Vagina (tissue), 2 donors: ENCODE measurements around the gene RNMT. TPM values are rescaled to one million over a fixed set of nuclear protein-coding genes. Genes with fewer than 3 reads are reported as not detected.

Experiments used
- DNase-seq, 2 donors: peaks; one replicate each; pipeline ENCODE4 v3.0.0-alpha.2; 2017; ENCODE audit errors: extremely low spot score in 2 of 2
- H3K27ac ChIP-seq: fragments of 200-600 bp; sonication (generic); one replicate; pipeline ENCODE4 v1.5.1; 2019
- H3K27me3 ChIP-seq: fragments of 200-600 bp; sonication (generic); one replicate; pipeline ENCODE4 v1.5.1; 2019
- H3K36me3 ChIP-seq, 2 donors: fragments of 200-600 bp; sonication (generic); one replicate each; pipeline ENCODE4 v1.5.1; 2017 to 2019
- H3K4me1 ChIP-seq: fragments of 200-600 bp; sonication (generic); one replicate; pipeline ENCODE4 v1.5.1; 2019
- H3K4me3 ChIP-seq, 2 donors: fragments of 200-600 bp; sonication (generic); 1 replicate in 1 of 2; 2 replicates in 1 of 2; pipeline ENCODE4 v1.5.1; 2016 to 2019
- H3K9me3 ChIP-seq: fragments of 200-600 bp; sonication (generic); one replicate; pipeline ENCODE4 v1.5.1; 2019
- POLR2A ChIP-seq, 2 donors: fragments of 450-650 bp; IDR thresholded peaks; one replicate each; pipeline ENCODE4 v1.6.1; 2017; ENCODE audit warnings: antibody characterized with exemption in 2 of 2, mild to moderate bottlenecking in 2 of 2, moderate library complexity in 2 of 2
- POLR2AphosphoS5 ChIP-seq, 2 donors: sonication (generic); formaldehyde crosslinking; IDR thresholded peaks; one replicate each; pipeline ENCODE4 v1.9.0; 2017; ENCODE audit warnings: antibody characterized with exemption in 2 of 2, mild to moderate bottlenecking in 2 of 2, low read depth in 1 of 2; ENCODE audit not compliant: insufficient read depth in 1 of 2
- intact Hi-C: fragments of 100-400 bp; cut with DNase I; formaldehyde crosslinking; loops from one replicate; pipeline ENCODE4 v1.15.1; 2023
- total RNA-seq: library from RNA; depleted of rRNA; stranded (reverse); fragments of >200 nt; gene quantifications from one replicate; pipeline ENCODE4 v1.2.3, GENCODE V29; 2016
- TF ChIP-seq, protein P1 (sequence below), 3 experiments: fragments of 450-650 bp in 2 of 3; fragments of 200-600 bp in 1 of 3; sonication (generic) in 1 of 3; IDR thresholded peaks; one replicate each; pipeline ENCODE4 v1.5.1; 2017 to 2019; ENCODE audit warnings: antibody characterized with exemption in 3 of 3, mild to moderate bottlenecking in 2 of 3, moderate library complexity in 2 of 3

The RNMT gene
- total RNA-seq, 1 donor from 2014 or later = 12.8 TPM

DNA sequence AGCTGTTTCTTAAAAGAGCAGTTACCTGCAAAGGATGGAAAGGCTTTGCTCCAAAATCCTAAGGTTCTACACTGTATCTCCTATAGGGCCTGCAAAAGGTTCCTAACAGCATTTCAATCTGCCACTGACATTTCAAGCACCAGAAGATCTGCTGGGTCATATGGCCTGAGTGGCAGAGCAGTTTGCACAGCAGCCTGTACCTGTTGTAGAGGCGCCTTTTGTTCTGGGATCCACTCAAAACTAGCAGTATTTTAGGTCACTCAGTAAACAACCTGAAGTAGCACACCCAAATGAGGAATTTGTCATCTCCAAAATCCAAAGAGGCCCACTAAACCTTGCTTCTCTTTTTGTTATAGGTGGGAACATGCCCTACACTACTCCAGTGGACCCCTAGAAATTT is 6.3 kb upstream of the RNMT start:
- Histone ChIP-seq H3K27ac (no peak overlapping the region), H3K9me3 (no peaks in the 10 kb centered on the region), H3K4me1 (peaks cover 13% of the 10 kb centered on the region), H3K4me3 (no peak overlapping the region), H3K27me3 (no peaks in the 10 kb centered on the region), H3K36me3 (no peaks in the 10 kb centered on the region)
- no peak for DNase-seq
- TF ChIP-seq, protein P1, sequence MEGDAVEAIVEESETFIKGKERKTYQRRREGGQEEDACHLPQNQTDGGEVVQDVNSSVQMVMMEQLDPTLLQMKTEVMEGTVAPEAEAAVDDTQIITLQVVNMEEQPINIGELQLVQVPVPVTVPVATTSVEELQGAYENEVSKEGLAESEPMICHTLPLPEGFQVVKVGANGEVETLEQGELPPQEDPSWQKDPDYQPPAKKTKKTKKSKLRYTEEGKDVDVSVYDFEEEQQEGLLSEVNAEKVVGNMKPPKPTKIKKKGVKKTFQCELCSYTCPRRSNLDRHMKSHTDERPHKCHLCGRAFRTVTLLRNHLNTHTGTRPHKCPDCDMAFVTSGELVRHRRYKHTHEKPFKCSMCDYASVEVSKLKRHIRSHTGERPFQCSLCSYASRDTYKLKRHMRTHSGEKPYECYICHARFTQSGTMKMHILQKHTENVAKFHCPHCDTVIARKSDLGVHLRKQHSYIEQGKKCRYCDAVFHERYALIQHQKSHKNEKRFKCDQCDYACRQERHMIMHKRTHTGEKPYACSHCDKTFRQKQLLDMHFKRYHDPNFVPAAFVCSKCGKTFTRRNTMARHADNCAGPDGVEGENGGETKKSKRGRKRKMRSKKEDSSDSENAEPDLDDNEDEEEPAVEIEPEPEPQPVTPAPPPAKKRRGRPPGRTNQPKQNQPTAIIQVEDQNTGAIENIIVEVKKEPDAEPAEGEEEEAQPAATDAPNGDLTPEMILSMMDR (IDR thresholded peaks at IDR 0.05) = no peak
- no peak for TF ChIP-seq POLR2A (IDR thresholded peaks at IDR 0.05)
- TF ChIP-seq POLR2AphosphoS5 (IDR thresholded peaks at IDR 0.05; ENCODE audit: insufficient read depth in 1 of 2, low read depth in 1 of 2) = no peak
- intact Hi-C loops = loop anchor here (10.0 kb wide), 1 partner anchor 505 kb away; the partner anchor contains the start of gene LDLRAD4

DNA sequence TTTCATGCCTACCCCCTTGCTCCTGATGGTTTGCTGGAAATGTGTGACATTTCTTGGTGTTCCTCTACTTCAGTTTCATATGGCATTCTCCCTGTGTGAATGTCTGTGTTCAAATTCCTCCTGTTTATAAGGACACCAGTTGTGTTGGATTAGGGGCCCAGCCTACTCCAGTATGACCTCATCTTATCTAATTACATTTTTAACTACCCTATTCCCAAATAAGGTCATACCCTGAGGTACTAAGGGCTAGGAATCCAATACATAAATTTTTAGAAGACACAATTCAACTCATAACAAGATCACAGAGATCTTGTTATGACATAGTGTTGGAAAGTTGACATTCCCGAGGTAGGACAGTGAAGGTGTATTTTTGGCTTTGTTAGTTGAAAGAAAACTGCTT is 5.6 kb upstream of the RNMT start:
- H3K27ac ChIP-seq = no peak overlapping the region
- intact Hi-C loops = loop anchor here (10.0 kb wide), 1 partner anchor 506 kb away; the partner anchor contains the start of gene LDLRAD4
- no peaks in the 10 kb centered on the region for H3K27me3 ChIP-seq
- H3K36me3 ChIP-seq = no peaks in the 10 kb centered on the region
- no peaks in the 10 kb centered on the region for H3K9me3 ChIP-seq
- H3K4me1 ChIP-seq = peaks cover 20% of the 10 kb centered on the region
- H3K4me3 ChIP-seq = no peak overlapping the region
- TF ChIP-seq POLR2A (IDR thresholded peaks at IDR 0.05) = no peak
- TF ChIP-seq, protein P1 (IDR thresholded peaks at IDR 0.05) = no peak
- no peak for TF ChIP-seq POLR2AphosphoS5 (IDR thresholded peaks at IDR 0.05; ENCODE audit: insufficient read depth in 1 of 2, low read depth in 1 of 2)
- DNase-seq = no peak

DNA sequence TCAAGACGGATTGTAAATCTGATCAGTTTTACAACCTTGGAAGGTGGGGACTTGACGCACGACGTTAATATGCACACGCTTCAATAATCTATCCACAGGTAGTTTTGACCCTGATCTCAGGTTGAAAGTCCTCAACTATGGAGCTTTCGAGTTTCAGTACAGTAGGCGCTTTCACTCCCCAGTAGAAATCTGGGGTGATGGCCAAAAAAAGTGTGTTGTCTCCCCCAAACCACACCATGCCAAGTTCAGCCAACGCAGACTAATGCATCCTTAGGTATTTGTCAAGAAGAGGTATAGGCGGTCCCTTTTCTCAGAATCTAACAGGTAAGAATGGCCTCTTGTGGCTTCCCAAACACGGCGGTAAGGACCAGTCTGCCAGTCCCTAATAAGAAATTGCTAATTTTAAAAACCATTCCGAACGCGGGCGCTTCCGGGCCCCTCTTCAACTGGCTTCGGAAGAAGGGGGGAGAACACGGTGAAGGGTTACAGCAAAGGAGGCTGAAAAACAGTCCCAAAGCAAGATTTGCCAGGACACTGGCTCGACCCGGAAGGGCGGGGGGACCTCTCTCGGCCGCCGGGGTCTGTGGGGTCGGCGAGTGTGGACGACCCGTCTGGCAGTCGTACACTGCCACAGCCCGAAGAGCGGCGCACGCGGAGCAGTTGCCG is 774 bp upstream of the RNMT start:
- DNase-seq = peak in 1 of 2 donors; percentile 88
- no peaks in the 10 kb centered on the region for H3K27me3 ChIP-seq
- H3K27ac ChIP-seq = peak overlapping the region; percentile 94
- no peaks in the 10 kb centered on the region for H3K36me3 ChIP-seq
- TF ChIP-seq, protein P1 (IDR thresholded peaks at IDR 0.05) = no peak
- TF ChIP-seq POLR2AphosphoS5 (IDR thresholded peaks at IDR 0.05; ENCODE audit: insufficient read depth in 1 of 2, low read depth in 1 of 2) (no peak), POLR2A (IDR thresholded peaks at IDR 0.05) (no peak)
- intact Hi-C loops = loop anchor here (10.0 kb wide), 1 partner anchor 511 kb away; the partner anchor contains the start of gene LDLRAD4
- peaks cover 52% of the 10 kb centered on the region for H3K4me1 ChIP-seq
- H3K9me3 ChIP-seq = no peaks in the 10 kb centered on the region
- peak overlapping the region; percentile 88 to 94 for H3K4me3 ChIP-seq

- H3K4me1 ChIP-seq = peaks cover 53% of the 10 kb centered on the region
- no peaks in the 10 kb centered on the region for H3K36me3 ChIP-seq
- intact Hi-C loops = loop anchor here (10.0 kb wide), 1 partner anchor 512 kb away; the partner anchor contains the start of gene LDLRAD4
- peak overlapping the region; percentile 94 for H3K27ac ChIP-seq
- no peaks in the 10 kb centered on the region for H3K9me3 ChIP-seq
- H3K27me3 ChIP-seq = no peaks in the 10 kb centered on the region
- H3K4me3 ChIP-seq = peak overlapping the region; percentile 88 to 94
- no peak for DNase-seq
- TF ChIP-seq POLR2A (IDR thresholded peaks at IDR 0.05) = no peak
- no peak for TF ChIP-seq POLR2AphosphoS5 (IDR thresholded peaks at IDR 0.05; ENCODE audit: insufficient read depth in 1 of 2, low read depth in 1 of 2)
- TF ChIP-seq, protein P1 (IDR thresholded peaks at IDR 0.05) = no peak
These were observed 479 bp downstream of the RNMT start for GRCh38 chr18:13726972-13727331.

- Histone ChIP-seq H3K4me3 (no peak overlapping the region), H3K27me3 (no peaks in the 10 kb centered on the region), H3K27ac (no peak overlapping the region), H3K9me3 (no peaks in the 10 kb centered on the region), H3K36me3 (peaks cover 0 to 23% of the 10 kb centered on the region in 2 donors), H3K4me1 (peaks cover 42% of the 10 kb centered on the region)
- DNase-seq = no peak
- intact Hi-C loops = no loop called here
- TF ChIP-seq POLR2A (IDR thresholded peaks at IDR 0.05) = no peak
- TF ChIP-seq, protein P1 (IDR thresholded peaks at IDR 0.05) = no peak
- TF ChIP-seq POLR2AphosphoS5 (IDR thresholded peaks at IDR 0.05; ENCODE audit: insufficient read depth in 1 of 2, low read depth in 1 of 2) = no peak
These were observed 4.0 kb downstream of the RNMT start for GRCh38 chr18:13730481-13730880.
